Ascending aorta (tissue), 2 donors: ENCODE results near the gene SLC25A25. TPM values are rescaled to one million over a fixed set of nuclear protein-coding genes. Genes with fewer than 3 reads are reported as not detected.

ENCODE experiments used
- DNase-seq, 2 donors: peaks; one replicate each; pipeline ENCODE4 v3.0.0-alpha.2; 2019; ENCODE audit warnings: low spot score in 2 of 2
- H3K27ac ChIP-seq, 2 donors: fragments of 200-600 bp; sonication (generic); one replicate each; pipeline ENCODE4 v1.5.1; 2016 to 2017; ENCODE audit warnings: mild to moderate bottlenecking in 1 of 2
- H3K27me3 ChIP-seq: fragments of 200-600 bp; sonication (generic); one replicate; pipeline ENCODE4 v1.5.1; 2017
- H3K36me3 ChIP-seq, 2 donors: fragments of 200-600 bp; sonication (generic); one replicate each; pipeline ENCODE4 v1.5.1; 2016
- H3K4me1 ChIP-seq, 2 donors: fragments of 200-600 bp; sonication (generic); one replicate each; pipeline ENCODE4 v1.5.1; 2016 to 2017; ENCODE audit warnings: mild to moderate bottlenecking in 1 of 2
- H3K4me3 ChIP-seq, 2 donors: fragments of 200-600 bp; sonication (generic); one replicate each; pipeline ENCODE4 v1.5.1; 2016 to 2017; ENCODE audit warnings: mild to moderate bottlenecking in 1 of 2
- H3K9me3 ChIP-seq, 2 donors: fragments of 200-600 bp; sonication (generic); one replicate each; pipeline ENCODE4 v1.5.1; 2016
- intact Hi-C: fragments of 100-400 bp; cut with DNase I; formaldehyde crosslinking; loops from one replicate; pipeline ENCODE4 v1.15.1; 2023
- total RNA-seq: library from RNA; depleted of rRNA; stranded (reverse); fragments of >200 nt; gene quantifications from one replicate; pipeline ENCODE4 v1.1.0, GENCODE V29; 2016
- TF ChIP-seq, protein P1 (sequence below), 3 experiments: fragments of 200-600 bp in 2 of 3; fragments of 450-650 bp in 1 of 3; sonication (generic) in 2 of 3; IDR thresholded peaks; one replicate each; pipeline ENCODE4 v1.5.1; 2016 to 2019; ENCODE audit warnings: antibody characterized with exemption in 3 of 3, mild to moderate bottlenecking in 1 of 3, moderate library complexity in 1 of 3

The SLC25A25 gene
- total RNA-seq, 1 donor from 2014 or later: 27.4 TPM

DNA sequence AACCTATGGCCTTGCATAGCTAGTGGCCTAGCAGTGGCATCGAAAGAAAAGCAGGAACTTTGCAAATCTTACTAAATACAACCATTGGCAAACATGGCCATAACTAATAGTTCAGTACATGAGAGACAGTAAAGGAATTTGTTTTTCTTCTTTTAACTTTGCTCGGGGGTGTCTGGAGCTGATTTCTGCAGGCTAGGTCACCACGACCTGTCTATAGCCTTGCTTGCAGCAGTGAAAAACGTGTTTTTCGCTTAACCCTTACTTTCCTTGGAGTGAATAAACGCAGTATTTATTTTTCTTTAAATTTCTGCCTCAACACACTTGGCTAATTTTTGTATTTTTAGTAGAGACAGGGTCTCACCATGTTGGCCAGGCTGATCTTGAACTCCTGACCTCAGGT lies 20.8 kb upstream of the SLC25A25 start:
- Histone ChIP-seq H3K27me3 (no peaks in the 10 kb centered on the region), H3K27ac (no peak overlapping the region), H3K36me3 (no peaks in the 10 kb centered on the region), H3K4me3 (no peak overlapping the region), H3K9me3 (no peaks in the 10 kb centered on the region), H3K4me1 (no peaks in the 10 kb centered on the region)
- TF ChIP-seq, protein P1, sequence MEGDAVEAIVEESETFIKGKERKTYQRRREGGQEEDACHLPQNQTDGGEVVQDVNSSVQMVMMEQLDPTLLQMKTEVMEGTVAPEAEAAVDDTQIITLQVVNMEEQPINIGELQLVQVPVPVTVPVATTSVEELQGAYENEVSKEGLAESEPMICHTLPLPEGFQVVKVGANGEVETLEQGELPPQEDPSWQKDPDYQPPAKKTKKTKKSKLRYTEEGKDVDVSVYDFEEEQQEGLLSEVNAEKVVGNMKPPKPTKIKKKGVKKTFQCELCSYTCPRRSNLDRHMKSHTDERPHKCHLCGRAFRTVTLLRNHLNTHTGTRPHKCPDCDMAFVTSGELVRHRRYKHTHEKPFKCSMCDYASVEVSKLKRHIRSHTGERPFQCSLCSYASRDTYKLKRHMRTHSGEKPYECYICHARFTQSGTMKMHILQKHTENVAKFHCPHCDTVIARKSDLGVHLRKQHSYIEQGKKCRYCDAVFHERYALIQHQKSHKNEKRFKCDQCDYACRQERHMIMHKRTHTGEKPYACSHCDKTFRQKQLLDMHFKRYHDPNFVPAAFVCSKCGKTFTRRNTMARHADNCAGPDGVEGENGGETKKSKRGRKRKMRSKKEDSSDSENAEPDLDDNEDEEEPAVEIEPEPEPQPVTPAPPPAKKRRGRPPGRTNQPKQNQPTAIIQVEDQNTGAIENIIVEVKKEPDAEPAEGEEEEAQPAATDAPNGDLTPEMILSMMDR (IDR thresholded peaks at IDR 0.05): no peak
- intact Hi-C loops: no loop called here
- DNase-seq: no peak

DNA sequence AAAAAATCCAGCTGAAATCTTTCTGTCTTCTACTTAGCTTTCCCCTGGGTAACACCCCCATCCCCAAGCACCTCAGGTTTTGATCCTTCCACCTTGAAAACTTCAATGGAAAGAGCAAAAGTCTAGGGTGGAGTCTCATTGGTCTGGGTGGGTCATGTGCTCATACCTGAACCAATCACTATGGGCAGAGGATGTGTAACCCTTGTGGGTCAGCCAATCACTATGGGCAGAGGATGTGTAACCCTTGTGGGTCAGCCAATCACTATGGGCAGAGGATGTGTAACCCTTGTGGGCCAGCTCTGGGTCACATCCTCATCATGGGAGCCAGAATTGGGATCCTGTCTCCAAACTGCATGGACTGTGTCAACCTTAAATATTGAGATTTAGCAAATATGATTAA lies 19.4 kb upstream of the SLC25A25 start:
- Histone ChIP-seq H3K36me3 (no peaks in the 10 kb centered on the region), H3K27ac (no peak overlapping the region), H3K9me3 (no peaks in the 10 kb centered on the region), H3K27me3 (no peaks in the 10 kb centered on the region), H3K4me3 (no peak overlapping the region), H3K4me1 (no peaks in the 10 kb centered on the region)
- no peak for DNase-seq
- TF ChIP-seq, protein P1 (IDR thresholded peaks at IDR 0.05): no peak
- intact Hi-C loops: no loop called here

DNA sequence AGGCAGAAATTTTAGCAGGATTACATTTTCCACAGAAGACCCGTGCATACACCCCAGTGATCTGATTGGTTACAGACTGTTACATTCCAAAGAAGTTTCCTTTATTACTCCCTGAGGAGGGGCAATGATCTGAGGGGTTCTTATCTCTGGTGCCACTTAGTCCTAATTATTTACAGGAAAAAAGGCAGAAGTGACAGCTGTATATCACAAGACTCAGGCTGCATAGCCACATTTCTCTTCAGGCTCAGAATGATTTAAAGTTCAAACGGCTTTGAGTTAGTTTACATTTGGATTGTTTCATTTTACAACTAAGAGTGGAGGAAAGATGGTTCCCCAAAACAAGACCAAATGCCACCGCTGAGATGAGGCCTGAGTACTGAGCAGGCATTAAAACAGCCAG lies 18.2 kb upstream of the SLC25A25 start:
- Histone ChIP-seq H3K36me3 (no peaks in the 10 kb centered on the region), H3K27ac (no peak overlapping the region), H3K27me3 (no peaks in the 10 kb centered on the region), H3K4me3 (no peak overlapping the region), H3K9me3 (no peaks in the 10 kb centered on the region), H3K4me1 (no peaks in the 10 kb centered on the region)
- intact Hi-C loops: no loop called here
- TF ChIP-seq, protein P1 (IDR thresholded peaks at IDR 0.05): no peak
- no peak for DNase-seq

- H3K27ac ChIP-seq: no peak overlapping the region
- no peak overlapping the region for H3K4me3 ChIP-seq
- no peaks in the 10 kb centered on the region for H3K9me3 ChIP-seq
- no peaks in the 10 kb centered on the region for H3K36me3 ChIP-seq
- peaks cover 0 to 5% of the 10 kb centered on the region in 2 donors for H3K4me1 ChIP-seq
- no peak for DNase-seq
- H3K27me3 ChIP-seq: no peaks in the 10 kb centered on the region
- intact Hi-C loops: no loop called here
- TF ChIP-seq, protein P1 (IDR thresholded peaks at IDR 0.05): no peak
These were observed 15.9 kb upstream of the SLC25A25 start for GRCh38 chr9:128051932-128052709.

GRCh38 chr9:128053560-128053959 lies 14.5 kb upstream of the SLC25A25 start:
- no peaks in the 10 kb centered on the region for H3K27me3 ChIP-seq
- no peaks in the 10 kb centered on the region for H3K9me3 ChIP-seq
- TF ChIP-seq, protein P1 (IDR thresholded peaks at IDR 0.05): no peak
- H3K36me3 ChIP-seq: no peaks in the 10 kb centered on the region
- DNase-seq: no peak
- H3K4me3 ChIP-seq: no peak overlapping the region
- intact Hi-C loops: no loop called here
- no peak overlapping the region for H3K27ac ChIP-seq
- peaks cover 0 to 5% of the 10 kb centered on the region in 2 donors for H3K4me1 ChIP-seq
